NCI-H1105 treated with DMSO at 0.1 percent for 48 hours (cell line): ENCODE results near the gene CYP2D6.
A peak's percentile ranks its signal among the peaks of the same experiment; 100 is the strongest.
"Not testable (repeated sequence)": the region's sequence is repeated elsewhere in the genome, so short reads cannot be mapped to it uniquely, and the experiment has no call there.

Experiments
- DNase-seq: peaks from one replicate; lab custom pipeline; 2025; lab: John Stamatoyannopoulos, UW

CYP2D6 gene

GRCh38 chr22:42130639-42131431 is at the start of gene CYP2D6:
Gene CYP2D6 (minus strand): TSS chr22:42130810. CDS start chr22:42130791, 19 bp downstream.
- DNase-seq = not testable (repeated sequence)

- DNase-seq = no peak
Observed at GRCh38 chr22:42179616-42180015, 49.0 kb upstream of the CYP2D6 start.

- no peak for DNase-seq
Observed at GRCh38 chr22:42178910-42179519, 48.4 kb upstream of the CYP2D6 start.

- no peak for DNase-seq
Observed at GRCh38 chr22:42177891-42178336, 47.3 kb upstream of the CYP2D6 start.

GRCh38 chr22:42176255-42176915 is 45.8 kb upstream of the CYP2D6 start:
- no peak for DNase-seq

- no peak for DNase-seq
Observed at GRCh38 chr22:42174062-42174461, 43.5 kb upstream of the CYP2D6 start.

- no peak for DNase-seq
Observed at GRCh38 chr22:42173183-42173926, 42.7 kb upstream of the CYP2D6 start.

- DNase-seq = no peak
Observed at GRCh38 chr22:42172773-42173172, 42.2 kb upstream of the CYP2D6 start.

GRCh38 chr22:42171946-42172719 is 41.5 kb upstream of the CYP2D6 start:
- no peak for DNase-seq

GRCh38 chr22:42171417-42171816 is 40.8 kb upstream of the CYP2D6 start:
- DNase-seq = no peak

GRCh38 chr22:42170946-42171345 is 40.3 kb upstream of the CYP2D6 start:
- no peak for DNase-seq

GRCh38 chr22:42169055-42169469 is 38.5 kb upstream of the CYP2D6 start:
- peak; percentile 51 for DNase-seq

- no peak for DNase-seq
Observed at GRCh38 chr22:42168476-42168875, 37.9 kb upstream of the CYP2D6 start.

- no peak for DNase-seq
Observed at GRCh38 chr22:42167066-42167465, 36.5 kb upstream of the CYP2D6 start.

GRCh38 chr22:42164901-42165300 is 34.3 kb upstream of the CYP2D6 start:
- DNase-seq = no peak

- no peak for DNase-seq
Observed at GRCh38 chr22:42163515-42163914, 32.9 kb upstream of the CYP2D6 start.

- DNase-seq = no peak
Observed at GRCh38 chr22:42162728-42163489, 32.3 kb upstream of the CYP2D6 start.

GRCh38 chr22:42160830-42161696 is 30.5 kb upstream of the CYP2D6 start:
- DNase-seq = no peak

GRCh38 chr22:42160251-42160650 is 29.6 kb upstream of the CYP2D6 start:
- DNase-seq = no peak
